Uterus (tissue), 2 donors: ENCODE data around the gene UHRF2.

Source experiments
- CTCF ChIP-seq, 4 experiments: fragments of 200-600 bp in 2 of 4; fragments of 450-650 bp in 2 of 4; sonication (generic) in 2 of 4; IDR thresholded peaks; one replicate each; pipeline ENCODE4 v1.5.1; 2016 to 2019; ENCODE audit warnings: antibody characterized with exemption in 4 of 4, mild to moderate bottlenecking in 2 of 4, moderate library complexity in 1 of 4
- POLR2A ChIP-seq, 2 donors: fragments of 450-650 bp; IDR thresholded peaks; one replicate each; pipeline ENCODE4 v1.6.1; 2016; ENCODE audit warnings: antibody characterized with exemption in 2 of 2, mild to moderate bottlenecking in 1 of 2, moderate library complexity in 1 of 2

- no peak for TF ChIP-seq CTCF (IDR thresholded peaks at IDR 0.05)
- TF ChIP-seq POLR2A (IDR thresholded peaks at IDR 0.05), result no peak
Measured at GRCh38 chr9:6460189-6460768, 47.3 kb downstream of the UHRF2 start.
